AG04449 (cell line): ENCODE data around the gene RBM6.

Experiments
- CTCF ChIA-PET: fragments of 350-600 bp; formaldehyde crosslinking; extraction: SDS; loops from one replicate; lab custom pipeline; 2021; ENCODE audit warnings: antibody characterized with exemption; lab: Yijun Ruan, JAX
- POLR2A ChIA-PET: fragments of 400-600, 350-600 bp; formaldehyde crosslinking; extraction: SDS; loops from one replicate; lab custom pipeline; 2020; ENCODE audit warnings: antibody characterized with exemption, inconsistent platforms; lab: Yijun Ruan, JAX
- DNase-seq: peaks from one replicate; pipeline ENCODE4 v3.0.0-alpha.2; 2010; ENCODE audit warnings: low read depth, low spot score
- H3K4me3 ChIP-seq: 2 replicates; pipeline ENCODE4 v1.5.1; 2011; ENCODE audit warnings: low read depth, mild to moderate bottlenecking, control low read depth, low read length
- CTCF ChIP-seq: IDR thresholded peaks from one replicate; pipeline ENCODE4 v1.5.1; 2011; ENCODE audit warnings: mild to moderate bottlenecking, moderate library complexity, low read length, control low read depth, inconsistent platforms; ENCODE audit not compliant: insufficient read depth; ENCODE audit errors: missing control alignments

Gene RBM6

GRCh38 chr3:50121072-50122032, 181.4 kb downstream of the RBM6 start:
- DNase-seq: peak; percentile 21
- POLR2A ChIA-PET: interaction anchor here (1.1 to 1.2 kb wide), 3 partner anchors 44 to 114 kb away, joined by 3 to 5 read pairs (median 3); partner anchors contain the start of gene GNAI2
- TF ChIP-seq CTCF: peak; percentile 79
- CTCF ChIA-PET: interaction anchor here (0.7 to 31.5 kb wide), 34 partner anchors 8 to 177 kb away, joined by 3 to 817 read pairs (median 5); partner anchors contain the start of genes GNAT1, HYAL3 and NAA80
- no peak overlapping the region for H3K4me3 ChIP-seq

GRCh38 chr3:50122071-50122470, 182.1 kb downstream of the RBM6 start:
- CTCF ChIA-PET: interaction anchor here (0.7 to 31.5 kb wide), 24 partner anchors 9 to 177 kb away, joined by 3 to 817 read pairs (median 5); partner anchors contain the start of genes GNAT1, HYAL3 and NAA80

GRCh38 chr3:50122661-50123391, 182.9 kb downstream of the RBM6 start:
- no peak overlapping the region for H3K4me3 ChIP-seq
- CTCF ChIA-PET: interaction anchor here (0.7 to 31.5 kb wide), 24 partner anchors 10 to 176 kb away, joined by 3 to 817 read pairs (median 5); partner anchors contain the start of genes GNAT1, HYAL3 and NAA80
- POLR2A ChIA-PET: interaction anchor here (0.6 to 1.1 kb wide), 4 partner anchors 34 to 180 kb away, joined by 3 to 4 read pairs (median 3); no protein-coding TSS in a partner anchor
- no peak for TF ChIP-seq CTCF
- no peak for DNase-seq

More at GRCh38 chr3:50122071-50122470, 182.1 kb downstream of the RBM6 start:
- DNase-seq: no peak
- POLR2A ChIA-PET: interaction anchor here (0.7 to 1.1 kb wide), 2 partner anchors 43 to 59 kb away, joined by 3 read pairs; no protein-coding TSS in a partner anchor
- no peak overlapping the region for H3K4me3 ChIP-seq
- no peak for TF ChIP-seq CTCF

DNA sequence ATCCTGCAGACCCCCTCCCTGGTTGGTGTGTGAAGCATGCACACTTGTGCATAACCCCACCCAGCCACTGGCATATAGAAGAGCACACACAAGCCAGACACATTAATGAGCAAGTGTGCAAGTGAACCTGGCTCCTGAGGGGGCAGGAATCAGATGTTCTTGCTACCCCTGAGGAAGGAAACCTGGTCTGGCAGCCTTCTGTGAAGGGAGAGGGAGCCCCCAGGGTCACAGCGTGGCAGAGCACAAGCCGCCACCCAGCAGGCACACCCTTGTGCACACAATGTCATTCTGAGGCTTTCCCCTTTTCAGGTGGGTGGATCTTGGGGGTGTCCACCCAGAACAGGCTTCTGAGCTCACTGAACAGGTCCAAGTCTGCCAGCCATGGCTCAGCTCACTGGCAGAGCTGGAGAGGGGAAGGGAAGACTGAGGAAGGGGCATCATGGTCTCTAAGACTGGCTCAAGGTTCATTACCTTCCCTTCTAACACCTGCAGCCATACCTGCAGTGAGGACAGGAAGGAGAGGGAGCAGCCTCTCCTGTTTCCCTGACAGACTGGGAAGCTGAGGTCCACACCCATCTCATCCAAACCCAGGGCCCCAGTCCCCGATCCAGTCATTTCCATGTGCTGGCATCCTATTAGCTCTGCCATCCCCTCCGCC, 183.6 kb downstream of the RBM6 start:
- no peak overlapping the region for H3K4me3 ChIP-seq
- TF ChIP-seq CTCF: no peak
- CTCF ChIA-PET: interaction anchor here (1.0 to 31.5 kb wide), 14 partner anchors 9 to 146 kb away, joined by 3 to 817 read pairs (median 6); partner anchors contain the start of gene GNAT1
- DNase-seq: no peak
- POLR2A ChIA-PET: interaction anchor here (0.6 kb wide), 1 partner anchor 181 kb away, joined by 4 read pairs; no protein-coding TSS in a partner anchor

- CTCF ChIA-PET: interaction anchor here (1.0 to 31.5 kb wide), 6 partner anchors 10 to 101 kb away, joined by 3 to 817 read pairs (median 22); partner anchors contain the start of gene GNAT1
- H3K4me3 ChIP-seq: no peak overlapping the region
- DNase-seq: no peak
- POLR2A ChIA-PET: interaction anchor here (0.5 kb wide), 1 partner anchor 157 kb away, joined by 3 read pairs; no protein-coding TSS in a partner anchor
- TF ChIP-seq CTCF: no peak
Measured at GRCh38 chr3:50124052-50124799, 184.3 kb downstream of the RBM6 start.
